ENCODE results near the gene GIPC2.

DNA sequence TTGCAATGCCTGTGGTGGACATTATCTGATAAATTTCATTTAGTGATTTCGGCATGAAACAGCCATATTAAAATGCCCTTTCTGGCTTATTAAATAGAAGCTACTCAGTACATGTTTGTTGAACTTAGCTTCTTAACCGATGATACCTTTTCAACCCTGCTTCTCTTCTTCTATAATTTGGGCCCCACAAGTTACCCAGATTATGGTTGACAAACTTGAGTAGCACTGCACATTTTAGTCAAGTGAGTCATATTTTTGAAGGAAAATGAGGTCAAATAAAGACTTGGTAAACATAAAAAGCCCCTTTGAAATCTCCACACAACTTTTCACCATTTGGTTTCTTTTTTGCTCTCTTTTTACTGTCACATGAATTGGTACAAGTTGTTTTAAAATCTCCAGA is 33.8 kb downstream of the GIPC2 start:
- TF ChIP-seq EZH2 (IDR thresholded peaks at IDR 0.05; ENCODE audit: borderline replicate concordance, low read depth, low read length, severe bottlenecking) (no peak), POLR2A (IDR thresholded peaks at IDR 0.05; ENCODE audit: low read depth, low read length) (no peak)
- TF ChIP-seq, protein P1, sequence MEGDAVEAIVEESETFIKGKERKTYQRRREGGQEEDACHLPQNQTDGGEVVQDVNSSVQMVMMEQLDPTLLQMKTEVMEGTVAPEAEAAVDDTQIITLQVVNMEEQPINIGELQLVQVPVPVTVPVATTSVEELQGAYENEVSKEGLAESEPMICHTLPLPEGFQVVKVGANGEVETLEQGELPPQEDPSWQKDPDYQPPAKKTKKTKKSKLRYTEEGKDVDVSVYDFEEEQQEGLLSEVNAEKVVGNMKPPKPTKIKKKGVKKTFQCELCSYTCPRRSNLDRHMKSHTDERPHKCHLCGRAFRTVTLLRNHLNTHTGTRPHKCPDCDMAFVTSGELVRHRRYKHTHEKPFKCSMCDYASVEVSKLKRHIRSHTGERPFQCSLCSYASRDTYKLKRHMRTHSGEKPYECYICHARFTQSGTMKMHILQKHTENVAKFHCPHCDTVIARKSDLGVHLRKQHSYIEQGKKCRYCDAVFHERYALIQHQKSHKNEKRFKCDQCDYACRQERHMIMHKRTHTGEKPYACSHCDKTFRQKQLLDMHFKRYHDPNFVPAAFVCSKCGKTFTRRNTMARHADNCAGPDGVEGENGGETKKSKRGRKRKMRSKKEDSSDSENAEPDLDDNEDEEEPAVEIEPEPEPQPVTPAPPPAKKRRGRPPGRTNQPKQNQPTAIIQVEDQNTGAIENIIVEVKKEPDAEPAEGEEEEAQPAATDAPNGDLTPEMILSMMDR (IDR thresholded peaks at IDR 0.05; ENCODE audit: extremely low read depth in 1 of 2, insufficient read depth in 1 of 2, low read depth in 1 of 2, low read length in 2 of 2), result no peak
- TF ChIP-seq, protein P2, sequence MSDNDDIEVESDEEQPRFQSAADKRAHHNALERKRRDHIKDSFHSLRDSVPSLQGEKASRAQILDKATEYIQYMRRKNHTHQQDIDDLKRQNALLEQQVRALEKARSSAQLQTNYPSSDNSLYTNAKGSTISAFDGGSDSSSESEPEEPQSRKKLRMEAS (IDR thresholded peaks at IDR 0.05; ENCODE audit: insufficient read depth, insufficient read length), result no peak
